Fibroblast of lung (primary cell): ENCODE results near the gene BTC. TPM values are rescaled to one million over a fixed set of nuclear protein-coding genes. Genes with fewer than 3 reads are reported as not detected.
"Not testable (repeated sequence)": the region's sequence is repeated elsewhere in the genome, so short reads cannot be mapped to it uniquely, and the experiment has no call there.

ENCODE experiments used
- DNase-seq, 2 donors: peaks; one replicate each; pipeline versions ENCODE4 v3.0.0 to v3.0.0-alpha.2; 2010; ENCODE audit warnings: low read depth in 2 of 2
- H2AFZ ChIP-seq: 2 replicates; pipeline ENCODE4 v1.5.1; 2012; ENCODE audit warnings: low read length, control low read depth, inconsistent platforms
- H3K27ac ChIP-seq: 2 replicates; pipeline ENCODE4 v1.5.1; 2011; ENCODE audit warnings: low read length, control low read depth; ENCODE audit not compliant: insufficient read depth
- H3K27me3 ChIP-seq: 2 replicates; pipeline ENCODE4 v1.5.1; 2011; ENCODE audit warnings: mild to moderate bottlenecking, low read length; ENCODE audit not compliant: control insufficient read depth, insufficient read depth
- H3K36me3 ChIP-seq: 2 replicates; pipeline ENCODE4 v1.5.1; 2011; ENCODE audit warnings: low read length; ENCODE audit not compliant: control insufficient read depth, insufficient read depth
- H3K4me1 ChIP-seq: 2 replicates; pipeline ENCODE4 v1.5.1; 2011; ENCODE audit warnings: low read length; ENCODE audit not compliant: control insufficient read depth, insufficient read depth; ENCODE audit errors: extremely low read depth
- H3K4me2 ChIP-seq: 2 replicates; pipeline ENCODE4 v1.5.1; 2011; ENCODE audit warnings: low read length, control low read depth; ENCODE audit not compliant: insufficient read depth; ENCODE audit errors: extremely low read depth
- H3K4me3 ChIP-seq, 4 experiments: fragments of 200-600 bp in 1 of 4; sonication (generic) in 1 of 4; replicated peaks in 1 of 4; 2 replicates each; pipeline ENCODE4 v1.5.1; 2011 to 2016; ENCODE audit warnings: low read length in 4 of 4, low read depth in 3 of 4, mild to moderate bottlenecking in 3 of 4, control low read depth in 2 of 4, inconsistent platforms in 1 of 4, mixed read lengths in 1 of 4; ENCODE audit not compliant: insufficient read depth in 1 of 4; ENCODE audit errors: control extremely low read depth in 1 of 4
- H3K79me2 ChIP-seq: 2 replicates; pipeline ENCODE4 v1.5.1; 2012; ENCODE audit warnings: mild to moderate bottlenecking, low read length, inconsistent platforms; ENCODE audit not compliant: control insufficient read depth, insufficient read depth
- H3K9ac ChIP-seq: 2 replicates; pipeline ENCODE4 v1.5.1; 2011; ENCODE audit warnings: mild to moderate bottlenecking, low read length, control low read depth; ENCODE audit not compliant: insufficient read depth
- H3K9me3 ChIP-seq: 2 replicates; pipeline ENCODE4 v1.5.1; 2012; ENCODE audit warnings: low read depth, low read length; ENCODE audit not compliant: control insufficient read depth, insufficient read depth
- H4K20me1 ChIP-seq: 2 replicates; pipeline ENCODE4 v1.5.1; 2011; ENCODE audit warnings: low read length; ENCODE audit not compliant: control insufficient read depth, insufficient read depth; ENCODE audit errors: extremely low read depth
- CTCF ChIP-seq, 2 donors: IDR thresholded peaks in 1 of 2; conservative IDR thresholded peaks in 1 of 2; 1 replicate in 1 of 2; 2 replicates in 1 of 2; pipeline ENCODE4 v1.5.1; 2011 to 2012; ENCODE audit warnings: low read length in 2 of 2, control low read depth in 1 of 2, inconsistent platforms in 1 of 2, low read depth in 1 of 2, mild to moderate bottlenecking in 1 of 2
- EZH2 ChIP-seq: IDR thresholded peaks from 2 replicates; pipeline ENCODE4 v1.5.1; 2012; ENCODE audit warnings: low read length, control low read depth, mild to moderate bottlenecking; ENCODE audit errors: missing control alignments
- polyA plus RNA-seq, 2 donors: library from polyadenylated mRNA; depleted of rRNA in 1 of 2; stranded (reverse) in 1 of 2; unstranded in 1 of 2; fragments of >200 nt; gene quantifications; 2 replicates each; pipeline ENCODE4 v1.2.1, GENCODE V29; 2011 to 2012; ENCODE audit warnings: missing spikeins in 1 of 2
- total RNA-seq: library from RNA; depleted of rRNA; stranded (reverse); fragments of >200 nt; gene quantifications from 2 replicates; pipeline ENCODE4 v1.2.1, GENCODE V29; 2014

BTC gene
- total and polyA plus RNA-seq, 2 donors (not counting 1 experiment from before 2014, with no cell fraction given), result 0.41 to 7.8 TPM

- Histone ChIP-seq H2AFZ (no peak overlapping the region), H3K27me3 (no peaks in the 10 kb centered on the region), H3K4me2 (no peak overlapping the region), H3K79me2 (no peaks in the 10 kb centered on the region), H3K27ac (no peak overlapping the region), H4K20me1 (no peaks in the 10 kb centered on the region), H3K9ac (no peak overlapping the region), H3K9me3 (no peaks in the 10 kb centered on the region), H3K4me1 (no peaks in the 10 kb centered on the region), H3K36me3 (no peaks in the 10 kb centered on the region), H3K4me3 (no peak overlapping the region)
- DNase-seq, result no peak
- TF ChIP-seq EZH2, result no peak
These were observed 78.5 kb downstream of the BTC start for GRCh38 chr4:74715706-74716435.

DNA sequence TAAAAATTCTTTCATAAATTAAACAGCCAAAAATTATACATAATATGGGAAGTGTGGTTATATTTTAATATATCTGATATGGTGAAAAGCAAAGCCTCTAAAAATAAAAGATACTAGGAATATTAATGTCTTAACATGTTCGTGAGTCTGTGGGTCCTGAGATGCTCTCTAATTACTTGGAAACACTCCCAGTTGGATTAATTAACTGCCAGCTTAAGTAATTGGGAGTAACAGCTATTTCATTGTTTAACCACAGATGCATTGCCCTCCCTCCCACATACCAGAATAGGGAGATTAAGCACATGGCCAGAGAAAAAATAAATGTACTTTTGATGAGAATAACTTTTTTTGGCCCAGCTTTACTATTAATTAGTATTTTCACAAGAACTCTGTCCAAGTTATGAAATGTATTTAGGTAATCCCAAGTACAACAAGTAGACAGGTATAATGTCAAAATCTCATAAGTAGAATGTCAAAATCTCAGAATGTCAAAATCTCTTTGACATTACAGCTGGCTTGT, 79.7 kb downstream of the BTC start:
- no peak overlapping the region for H2AFZ ChIP-seq
- H3K9ac ChIP-seq, result no peak overlapping the region
- H3K79me2 ChIP-seq, result no peaks in the 10 kb centered on the region

GRCh38 chr4:74708135-74708534, 86.2 kb downstream of the BTC start:
- not testable (repeated sequence) for H3K27ac ChIP-seq, H3K27me3 ChIP-seq, H3K79me2 ChIP-seq, H2AFZ ChIP-seq, DNase-seq, H3K4me3 ChIP-seq, H3K4me2 ChIP-seq, H3K9me3 ChIP-seq, H3K9ac ChIP-seq, H4K20me1 ChIP-seq, H3K4me1 ChIP-seq, H3K36me3 ChIP-seq

More for the DNA sequence above, 79.7 kb downstream of the BTC start:
- H3K4me2 ChIP-seq, result no peak overlapping the region
- H3K9me3 ChIP-seq, result no peaks in the 10 kb centered on the region
- H3K27ac ChIP-seq, result no peak overlapping the region
- H3K4me1 ChIP-seq, result no peaks in the 10 kb centered on the region
- H3K36me3 ChIP-seq, result no peaks in the 10 kb centered on the region
- H3K4me3 ChIP-seq, result no peak overlapping the region
- no peak for TF ChIP-seq CTCF (conservative IDR thresholded peaks at IDR 0.05 in 1 of 2, IDR thresholded peaks at IDR 0.05 in 1 of 2; ENCODE audit: low read depth in 1 of 2, low read length in 2 of 2)
- no peak for DNase-seq
- H4K20me1 ChIP-seq, result no peaks in the 10 kb centered on the region
- no peaks in the 10 kb centered on the region for H3K27me3 ChIP-seq

Other genes with a start within 250 kb of the BTC start
- 0.77 and 2.0 TPM in 2 replicates for gene PARM1, start 138.6 kb upstream of the BTC start, total RNA-seq
- gene PARM1, start 138.6 kb upstream of the BTC start, polyA plus RNA-seq, result 0.20 and 0.30 TPM in 2 replicates